ENCODE measurements around the gene DTX3. TPM values are rescaled to one million over a fixed set of nuclear protein-coding genes. Genes with fewer than 3 reads are reported as not detected.
"Not testable (repeated sequence)": the region's sequence is repeated elsewhere in the genome, so short reads cannot be mapped to it uniquely, and the experiment has no call there.

Gene DTX3
- total RNA-seq, 1 experiment from 2014 or later, result 61.7 TPM

DNA sequence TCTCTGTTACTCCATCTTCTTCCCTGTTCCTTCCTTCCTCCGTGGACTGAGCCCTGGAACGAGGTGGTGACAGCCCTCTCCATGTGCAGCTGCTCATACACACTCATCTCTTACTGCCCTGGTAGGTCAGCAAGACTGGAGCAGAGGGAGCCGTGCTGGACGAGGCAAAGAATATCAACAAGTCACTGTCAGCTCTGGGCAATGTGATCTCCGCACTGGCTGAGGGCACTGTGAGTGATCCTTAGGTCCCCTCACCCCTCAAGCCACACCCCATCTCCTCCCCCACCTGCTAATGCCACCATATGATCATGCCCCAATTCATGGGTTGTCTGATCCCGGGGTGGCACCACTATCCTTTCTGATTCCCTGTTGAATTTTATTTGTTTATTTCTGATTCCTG is 35.8 kb upstream of the DTX3 start:
- CTCF ChIA-PET, result no interaction called here
- POLR2A ChIA-PET (ENCODE audit: low non-redundant PET), result no interaction called here
- H3K4me3 ChIP-seq (ENCODE audit: low read depth, low read length, poor library complexity, severe bottlenecking), result no peak overlapping the region
- H3K36me3 ChIP-seq (ENCODE audit: insufficient read depth, low read length, poor library complexity, severe bottlenecking), result no peaks in the 10 kb centered on the region
- H3K27ac ChIP-seq (ENCODE audit: low read depth, low read length, poor library complexity, severe bottlenecking), result no peak overlapping the region
- H3K4me1 ChIP-seq (ENCODE audit: insufficient read depth, low read length, poor library complexity, severe bottlenecking), result no peaks in the 10 kb centered on the region
- BruUV-seq (replicated peaks), result no TSS peak
- H3K27me3 ChIP-seq (replicated peaks; ENCODE audit: insufficient read depth, low read depth, low read length, poor library complexity), result no peaks in the 10 kb centered on the region
- H3K9me3 ChIP-seq (ENCODE audit: low read depth, low read length, poor library complexity, severe bottlenecking), result no peaks in the 10 kb centered on the region
- no peak for DNase-seq (ENCODE audit: low spot score)
- intact Hi-C loops (cut with micrococcal nuclease; ENCODE audit: unreplicated experiment), result no loop called here
- no peak for TF ChIP-seq EZH2 (IDR thresholded peaks at IDR 0.05; ENCODE audit: borderline replicate concordance, low read depth, low read length, poor library complexity, severe bottlenecking)
- TF ChIP-seq, protein P1, sequence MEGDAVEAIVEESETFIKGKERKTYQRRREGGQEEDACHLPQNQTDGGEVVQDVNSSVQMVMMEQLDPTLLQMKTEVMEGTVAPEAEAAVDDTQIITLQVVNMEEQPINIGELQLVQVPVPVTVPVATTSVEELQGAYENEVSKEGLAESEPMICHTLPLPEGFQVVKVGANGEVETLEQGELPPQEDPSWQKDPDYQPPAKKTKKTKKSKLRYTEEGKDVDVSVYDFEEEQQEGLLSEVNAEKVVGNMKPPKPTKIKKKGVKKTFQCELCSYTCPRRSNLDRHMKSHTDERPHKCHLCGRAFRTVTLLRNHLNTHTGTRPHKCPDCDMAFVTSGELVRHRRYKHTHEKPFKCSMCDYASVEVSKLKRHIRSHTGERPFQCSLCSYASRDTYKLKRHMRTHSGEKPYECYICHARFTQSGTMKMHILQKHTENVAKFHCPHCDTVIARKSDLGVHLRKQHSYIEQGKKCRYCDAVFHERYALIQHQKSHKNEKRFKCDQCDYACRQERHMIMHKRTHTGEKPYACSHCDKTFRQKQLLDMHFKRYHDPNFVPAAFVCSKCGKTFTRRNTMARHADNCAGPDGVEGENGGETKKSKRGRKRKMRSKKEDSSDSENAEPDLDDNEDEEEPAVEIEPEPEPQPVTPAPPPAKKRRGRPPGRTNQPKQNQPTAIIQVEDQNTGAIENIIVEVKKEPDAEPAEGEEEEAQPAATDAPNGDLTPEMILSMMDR (conservative IDR thresholded peaks at IDR 0.05; ENCODE audit: low read depth, low read length), result no peak

DNA sequence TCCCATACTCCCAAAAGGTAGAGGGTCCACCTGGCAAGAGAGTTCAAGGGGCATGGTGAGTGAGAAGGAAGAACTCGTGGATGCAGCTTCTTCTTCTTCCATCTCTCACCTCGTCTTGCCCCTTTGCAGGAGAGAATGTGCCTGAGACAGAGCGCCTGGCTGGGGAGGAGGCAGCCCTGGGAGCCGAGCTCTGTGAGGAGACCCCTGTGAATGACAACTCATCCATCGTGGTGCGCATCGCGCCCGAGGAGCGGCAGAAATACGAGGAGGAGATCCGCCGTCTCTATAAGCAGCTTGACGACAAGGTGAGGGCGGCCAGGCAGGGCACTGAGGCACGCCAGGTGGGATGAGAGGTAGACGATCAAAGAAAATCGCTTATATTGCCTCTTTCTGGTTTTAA is 34.8 kb upstream of the DTX3 start:
- TF ChIP-seq EZH2 (IDR thresholded peaks at IDR 0.05; ENCODE audit: borderline replicate concordance, low read depth, low read length, poor library complexity, severe bottlenecking), result no peak
- TF ChIP-seq, protein P1 (conservative IDR thresholded peaks at IDR 0.05; ENCODE audit: low read depth, low read length), result no peak
- no peak overlapping the region for H3K4me3 ChIP-seq (ENCODE audit: low read depth, low read length, poor library complexity, severe bottlenecking)
- POLR2A ChIA-PET (ENCODE audit: low non-redundant PET), result no interaction called here
- no peak overlapping the region for H3K27ac ChIP-seq (ENCODE audit: low read depth, low read length, poor library complexity, severe bottlenecking)
- no peaks in the 10 kb centered on the region for H3K36me3 ChIP-seq (ENCODE audit: insufficient read depth, low read length, poor library complexity, severe bottlenecking)
- BruUV-seq (replicated peaks), result no TSS peak
- H3K4me1 ChIP-seq (ENCODE audit: insufficient read depth, low read length, poor library complexity, severe bottlenecking), result no peaks in the 10 kb centered on the region
- CTCF ChIA-PET, result no interaction called here
- H3K27me3 ChIP-seq (replicated peaks; ENCODE audit: insufficient read depth, low read depth, low read length, poor library complexity), result no peaks in the 10 kb centered on the region
- no peaks in the 10 kb centered on the region for H3K9me3 ChIP-seq (ENCODE audit: low read depth, low read length, poor library complexity, severe bottlenecking)
- intact Hi-C loops (cut with micrococcal nuclease; ENCODE audit: unreplicated experiment), result no loop called here
- DNase-seq (ENCODE audit: low spot score), result no peak

DNA sequence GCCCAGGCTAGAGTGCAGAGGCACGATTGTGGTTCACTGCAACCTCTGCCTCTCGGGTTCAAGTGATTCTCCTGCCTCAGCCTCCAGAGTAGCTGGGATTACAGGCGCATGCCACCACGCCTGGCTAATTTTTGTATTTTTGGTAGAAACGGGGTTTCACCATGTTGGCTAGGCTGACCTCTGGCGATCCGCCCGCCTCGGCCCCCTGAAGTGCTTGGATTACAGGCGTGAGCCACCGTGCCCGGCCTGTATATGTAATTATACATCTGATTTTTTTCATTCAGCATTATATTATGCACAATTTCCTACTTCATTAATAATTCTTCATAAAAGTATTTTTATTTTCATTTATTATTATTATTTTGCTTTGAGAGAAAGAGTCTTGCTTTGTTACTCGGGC is 34.2 kb upstream of the DTX3 start:
- H3K4me1 ChIP-seq (ENCODE audit: insufficient read depth, low read length, poor library complexity, severe bottlenecking); H3K36me3 ChIP-seq (ENCODE audit: insufficient read depth, low read length, poor library complexity, severe bottlenecking); H3K27me3 ChIP-seq (replicated peaks; ENCODE audit: insufficient read depth, low read depth, low read length, poor library complexity); intact Hi-C loops (cut with micrococcal nuclease; ENCODE audit: unreplicated experiment); H3K4me3 ChIP-seq (ENCODE audit: low read depth, low read length, poor library complexity, severe bottlenecking); H3K27ac ChIP-seq (ENCODE audit: low read depth, low read length, poor library complexity, severe bottlenecking); DNase-seq (ENCODE audit: low spot score); BruUV-seq (replicated peaks); H3K9me3 ChIP-seq (ENCODE audit: low read depth, low read length, poor library complexity, severe bottlenecking); POLR2A ChIA-PET (ENCODE audit: low non-redundant PET): not testable (repeated sequence)
- CTCF ChIA-PET, result interaction anchor here (1.3 kb wide), 1 partner anchor 13 kb away, joined by 4 read pairs; no protein-coding TSS in a partner anchor

DNA sequence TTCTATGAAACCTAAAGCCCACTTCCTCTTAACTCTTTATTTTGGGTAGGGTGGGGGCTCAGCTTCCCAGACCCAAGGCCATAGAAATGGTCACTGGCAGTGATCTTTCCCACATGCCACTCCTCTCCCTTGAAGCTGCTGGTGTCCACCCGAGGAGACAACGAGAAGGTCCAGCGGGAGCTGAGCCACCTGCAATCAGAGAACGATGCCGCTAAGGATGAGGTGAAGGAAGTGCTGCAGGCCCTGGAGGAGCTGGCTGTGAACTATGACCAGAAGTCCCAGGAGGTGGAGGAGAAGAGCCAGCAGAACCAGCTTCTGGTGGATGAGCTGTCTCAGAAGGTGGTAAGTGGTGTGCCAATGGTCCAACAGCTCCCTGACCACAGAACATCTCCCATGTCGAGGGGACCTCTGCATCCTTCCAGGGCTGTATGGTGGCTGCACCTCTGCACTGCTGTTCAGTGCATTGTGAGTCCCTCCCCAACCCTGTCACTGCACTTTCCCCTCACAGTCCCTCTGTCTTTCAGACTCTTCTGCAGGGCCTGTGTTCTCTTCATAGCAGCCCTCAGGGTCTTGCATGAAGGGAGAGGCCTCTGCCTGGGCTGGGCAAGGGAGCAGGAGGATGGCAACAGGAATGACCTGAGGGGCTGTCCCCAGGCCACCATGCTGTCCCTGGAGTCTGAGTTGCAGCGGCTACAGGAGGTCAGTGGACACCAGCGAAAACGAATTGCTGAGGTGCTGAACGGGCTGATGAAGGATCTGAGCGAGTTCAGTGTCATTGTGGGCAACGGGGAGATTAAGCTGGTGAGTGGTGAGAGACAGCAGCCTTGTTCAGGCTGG is 32.5 kb upstream of the DTX3 start:
- no peaks in the 10 kb centered on the region for H3K4me1 ChIP-seq (ENCODE audit: insufficient read depth, low read length, poor library complexity, severe bottlenecking)
- H3K36me3 ChIP-seq (ENCODE audit: insufficient read depth, low read length, poor library complexity, severe bottlenecking), result no peaks in the 10 kb centered on the region
- no peak overlapping the region for H3K27ac ChIP-seq (ENCODE audit: low read depth, low read length, poor library complexity, severe bottlenecking)
- TF ChIP-seq EZH2 (IDR thresholded peaks at IDR 0.05; ENCODE audit: borderline replicate concordance, low read depth, low read length, poor library complexity, severe bottlenecking), result no peak
- TF ChIP-seq, protein P1 (conservative IDR thresholded peaks at IDR 0.05; ENCODE audit: low read depth, low read length), result no peak
- intact Hi-C loops (cut with micrococcal nuclease; ENCODE audit: unreplicated experiment), result no loop called here
- no peak overlapping the region for H3K4me3 ChIP-seq (ENCODE audit: low read depth, low read length, poor library complexity, severe bottlenecking)
- H3K27me3 ChIP-seq (replicated peaks; ENCODE audit: insufficient read depth, low read depth, low read length, poor library complexity), result no peaks in the 10 kb centered on the region
- POLR2A ChIA-PET (ENCODE audit: low non-redundant PET), result no interaction called here
- DNase-seq (ENCODE audit: low spot score), result no peak
- CTCF ChIA-PET, result interaction anchor here (0.5 kb wide), 1 partner anchor 128 kb away, joined by 4 read pairs; no protein-coding TSS in a partner anchor
- no TSS peak for BruUV-seq (replicated peaks)
- H3K9me3 ChIP-seq (ENCODE audit: low read depth, low read length, poor library complexity, severe bottlenecking), result no peaks in the 10 kb centered on the region
